ENCODE results near the gene NDUFB11. TPM values are rescaled to one million over a fixed set of nuclear protein-coding genes. Genes with fewer than 3 reads are reported as not detected.

The NDUFB11 gene
- total RNA-seq, 1 experiment from 2014 or later = 110 TPM

DNA sequence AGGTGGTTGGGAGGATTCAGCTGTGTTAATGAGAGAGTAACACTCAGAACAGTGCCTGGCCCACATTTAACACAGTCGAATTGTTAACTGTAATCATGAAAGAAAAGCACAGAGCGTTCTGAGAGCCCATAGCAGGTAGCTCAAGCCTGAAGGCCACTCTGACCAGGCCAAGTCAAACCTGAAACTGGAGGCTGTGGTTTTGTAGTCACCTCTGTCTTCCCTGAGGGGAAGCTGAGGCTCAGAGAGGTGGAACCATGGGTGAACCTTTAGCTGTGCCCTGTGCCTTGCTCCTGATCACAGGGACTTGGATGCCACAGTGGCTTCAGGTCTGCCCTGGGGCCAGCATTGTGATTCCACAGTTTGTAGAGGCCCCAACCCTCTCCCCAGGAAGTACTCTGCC is 32.6 kb upstream of the NDUFB11 start (continued):
- TF ChIP-seq AR (CRISPR knock-in tag; IDR thresholded peaks at IDR 0.05) (no peak), ZNF263 (CRISPR knock-in tag; IDR thresholded peaks at IDR 0.05; ENCODE audit: low read depth) (no peak), FOXK1 (CRISPR knock-in tag; IDR thresholded peaks at IDR 0.05) (no peak), ZNF416 (CRISPR knock-in tag; IDR thresholded peaks at IDR 0.05) (no peak), TP53 (CRISPR knock-in tag; IDR thresholded peaks at IDR 0.05) (no peak), NFATC4 (CRISPR knock-in tag; IDR thresholded peaks at IDR 0.05) (no peak), ETV6 (CRISPR knock-in tag; IDR thresholded peaks at IDR 0.05) (no peak), STAT6 (CRISPR knock-in tag; conservative IDR thresholded peaks at IDR 0.05; ENCODE audit: low read depth) (no peak), IRF1 (CRISPR knock-in tag; IDR thresholded peaks at IDR 0.05) (no peak)
- TF ChIP-seq, protein P1, sequence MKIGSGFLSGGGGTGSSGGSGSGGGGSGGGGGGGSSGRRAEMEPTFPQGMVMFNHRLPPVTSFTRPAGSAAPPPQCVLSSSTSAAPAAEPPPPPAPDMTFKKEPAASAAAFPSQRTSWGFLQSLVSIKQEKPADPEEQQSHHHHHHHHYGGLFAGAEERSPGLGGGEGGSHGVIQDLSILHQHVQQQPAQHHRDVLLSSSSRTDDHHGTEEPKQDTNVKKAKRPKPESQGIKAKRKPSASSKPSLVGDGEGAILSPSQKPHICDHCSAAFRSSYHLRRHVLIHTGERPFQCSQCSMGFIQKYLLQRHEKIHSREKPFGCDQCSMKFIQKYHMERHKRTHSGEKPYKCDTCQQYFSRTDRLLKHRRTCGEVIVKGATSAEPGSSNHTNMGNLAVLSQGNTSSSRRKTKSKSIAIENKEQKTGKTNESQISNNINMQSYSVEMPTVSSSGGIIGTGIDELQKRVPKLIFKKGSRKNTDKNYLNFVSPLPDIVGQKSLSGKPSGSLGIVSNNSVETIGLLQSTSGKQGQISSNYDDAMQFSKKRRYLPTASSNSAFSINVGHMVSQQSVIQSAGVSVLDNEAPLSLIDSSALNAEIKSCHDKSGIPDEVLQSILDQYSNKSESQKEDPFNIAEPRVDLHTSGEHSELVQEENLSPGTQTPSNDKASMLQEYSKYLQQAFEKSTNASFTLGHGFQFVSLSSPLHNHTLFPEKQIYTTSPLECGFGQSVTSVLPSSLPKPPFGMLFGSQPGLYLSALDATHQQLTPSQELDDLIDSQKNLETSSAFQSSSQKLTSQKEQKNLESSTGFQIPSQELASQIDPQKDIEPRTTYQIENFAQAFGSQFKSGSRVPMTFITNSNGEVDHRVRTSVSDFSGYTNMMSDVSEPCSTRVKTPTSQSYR (CRISPR knock-in tag; IDR thresholded peaks at IDR 0.05) = no peak
- TF ChIP-seq, protein P2, sequence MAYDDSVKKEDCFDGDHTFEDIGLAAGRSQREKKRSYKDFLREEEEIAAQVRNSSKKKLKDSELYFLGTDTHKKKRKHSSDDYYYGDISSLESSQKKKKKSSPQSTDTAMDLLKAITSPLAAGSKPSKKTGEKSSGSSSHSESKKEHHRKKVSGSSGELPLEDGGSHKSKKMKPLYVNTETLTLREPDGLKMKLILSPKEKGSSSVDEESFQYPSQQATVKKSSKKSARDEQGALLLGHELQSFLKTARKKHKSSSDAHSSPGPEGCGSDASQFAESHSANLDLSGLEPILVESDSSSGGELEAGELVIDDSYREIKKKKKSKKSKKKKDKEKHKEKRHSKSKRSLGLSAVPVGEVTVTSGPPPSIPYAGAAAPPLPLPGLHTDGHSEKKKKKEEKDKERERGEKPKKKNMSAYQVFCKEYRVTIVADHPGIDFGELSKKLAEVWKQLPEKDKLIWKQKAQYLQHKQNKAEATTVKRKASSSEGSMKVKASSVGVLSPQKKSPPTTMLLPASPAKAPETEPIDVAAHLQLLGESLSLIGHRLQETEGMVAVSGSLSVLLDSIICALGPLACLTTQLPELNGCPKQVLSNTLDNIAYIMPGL (CRISPR knock-in tag; IDR thresholded peaks at IDR 0.05) = no peak

GRCh38 chrX:47176101-47176740 is 31.7 kb upstream of the NDUFB11 start:
- Mint-ChIP-seq H3K27ac (peak overlapping the region; percentile 57; the same call in 1 of the 2 replicates), H3K4me1 (no peaks in the 10 kb centered on the region), H3K36me3 (peaks cover 22% of the 10 kb centered on the region), H3K4me3 (no peak overlapping the region), H3K27me3 (ENCODE audit: low read depth) (no peaks in the 10 kb centered on the region), H3K9me3 (no peaks in the 10 kb centered on the region)
- no peak for ATAC-seq
- ChIA-PET POLR2A (no interaction called here), CTCF (no interaction called here)
- DNase-seq (ENCODE audit: low spot score) = no peak
- TF ChIP-seq ZNF232 (CRISPR knock-in tag; IDR thresholded peaks at IDR 0.05) (no peak), ESRRA (CRISPR knock-in tag; IDR thresholded peaks at IDR 0.05; ENCODE audit: borderline replicate concordance) (no peak), ZNF512 (CRISPR knock-in tag; IDR thresholded peaks at IDR 0.05; ENCODE audit: borderline replicate concordance) (no peak), NR2C2 (CRISPR knock-in tag; IDR thresholded peaks at IDR 0.05) (no peak), ERG (CRISPR knock-in tag; IDR thresholded peaks at IDR 0.05) (no peak)
- TF ChIP-seq, protein P3, sequence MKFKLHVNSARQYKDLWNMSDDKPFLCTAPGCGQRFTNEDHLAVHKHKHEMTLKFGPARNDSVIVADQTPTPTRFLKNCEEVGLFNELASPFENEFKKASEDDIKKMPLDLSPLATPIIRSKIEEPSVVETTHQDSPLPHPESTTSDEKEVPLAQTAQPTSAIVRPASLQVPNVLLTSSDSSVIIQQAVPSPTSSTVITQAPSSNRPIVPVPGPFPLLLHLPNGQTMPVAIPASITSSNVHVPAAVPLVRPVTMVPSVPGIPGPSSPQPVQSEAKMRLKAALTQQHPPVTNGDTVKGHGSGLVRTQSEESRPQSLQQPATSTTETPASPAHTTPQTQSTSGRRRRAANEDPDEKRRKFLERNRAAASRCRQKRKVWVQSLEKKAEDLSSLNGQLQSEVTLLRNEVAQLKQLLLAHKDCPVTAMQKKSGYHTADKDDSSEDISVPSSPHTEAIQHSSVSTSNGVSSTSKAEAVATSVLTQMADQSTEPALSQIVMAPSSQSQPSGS (CRISPR knock-in tag; IDR thresholded peaks at IDR 0.05; ENCODE audit: borderline replicate concordance, low read depth) = no peak
